ENCODE results near the gene STX2.

The STX2 gene

GRCh38 chr12:130743606-130744005 is 95.4 kb downstream of the STX2 start:
- intact Hi-C loops (cut with DNase I): loop anchor here (10.0 kb wide), 1 partner anchor 279 kb away; no protein-coding TSS in a partner anchor
- DNase-seq: no peak

- intact Hi-C loops (cut with DNase I): loop anchor here (10.0 kb wide), 1 partner anchor 278 kb away; no protein-coding TSS in a partner anchor
- DNase-seq: no peak
These were observed 95.9 kb downstream of the STX2 start for GRCh38 chr12:130743176-130743575.

- intact Hi-C loops (cut with DNase I): loop anchor here (10.0 kb wide), 1 partner anchor 278 kb away; no protein-coding TSS in a partner anchor
These were observed 96.3 kb downstream of the STX2 start for GRCh38 chr12:130742716-130743115.

GRCh38 chr12:130742112-130742511 is 96.9 kb downstream of the STX2 start:
- intact Hi-C loops (cut with DNase I): loop anchor here (10.0 kb wide), 1 partner anchor 277 kb away; no protein-coding TSS in a partner anchor
- no peak for DNase-seq

More at GRCh38 chr12:130742716-130743115, 96.3 kb downstream of the STX2 start:
- DNase-seq: no peak

All from posterior cingulate gyrus (tissue), 11 donors.